ENCODE measurements around the gene B3GNT9.

- TF ChIP-seq CTCF (IDR thresholded peaks at IDR 0.05), result no peak
- no peak for TF ChIP-seq POLR2A (IDR thresholded peaks at IDR 0.05)
Measured at GRCh38 chr16:67196881-67197280, 46.1 kb upstream of the B3GNT9 start.
